A549 (cell line): ENCODE data around the gene FOXP1. TPM values are rescaled to one million over a fixed set of nuclear protein-coding genes. Genes with fewer than 3 reads are reported as not detected.

Experiments used
- ATAC-seq, 2 experiments: fragments of 200-7000 bp in 1 of 2; fragments of >200 bp in 1 of 2; cut with Nextera tagmentation in 1 of 2; cut with Tn5 transposase in 1 of 2; 3 replicates each; pipeline versions ENCODE4 v1.8.0 to v1.9.1; 2018 to 2020; ENCODE audit warnings: mild to moderate bottlenecking in 1 of 2, moderate library complexity in 1 of 2
- CTCF ChIA-PET: fragments of 300-600 bp; sonication (Branson Sonifier 250); formaldehyde crosslinking; extraction: SDS; loops from one replicate; lab custom pipeline; 2021; ENCODE audit warnings: antibody characterized with exemption, inconsistent platforms; lab: Yijun Ruan, JAX
- POLR2A ChIA-PET: fragments of 350-600 bp; formaldehyde crosslinking; extraction: SDS; loops from one replicate; lab custom pipeline; 2021; ENCODE audit warnings: antibody characterized with exemption, inconsistent platforms; lab: Yijun Ruan, JAX
- DNase-seq, 2 experiments: peaks; one replicate each; pipeline versions ENCODE4 v3.0.0 to v3.0.0-alpha.2; 2011 to 2016; ENCODE audit warnings: low read depth in 1 of 2, low spot score in 1 of 2
- FAIRE-seq: peaks from 2 replicates; lab custom pipeline; 2011; peaks lifted over from hg19 to GRCh38; lab: Jason Lieb, UNC
- H3K27ac ChIP-seq, 2 experiments: fragments of >200 bp; sonication (Bioruptor Twin); formaldehyde crosslinking; 3 replicates each; pipeline ENCODE4 v1.5.1; 2016 to 2017
- H3K4me1 ChIP-seq: fragments of >200 bp; sonication (Bioruptor Twin); formaldehyde crosslinking; 3 replicates; pipeline ENCODE4 v1.6.1; 2016
- H3K4me2 ChIP-seq: fragments of >200 bp; sonication (Bioruptor Twin); formaldehyde crosslinking; 3 replicates; pipeline ENCODE4 v1.6.1; 2016
- H3K4me3 ChIP-seq: fragments of >200 bp; sonication (Bioruptor Twin); formaldehyde crosslinking; 3 replicates; pipeline ENCODE4 v1.5.1; 2016
- H3K9me3 ChIP-seq: fragments of >200 bp; sonication (Bioruptor Twin); formaldehyde crosslinking; 3 replicates; pipeline ENCODE4 v1.6.1; 2016
- CHD4 ChIP-seq: fragments of 200-600 bp; sonication (generic); IDR thresholded peaks from 2 replicates; pipeline ENCODE4 v1.6.1; 2016; ENCODE audit warnings: antibody characterized with exemption, mild to moderate bottlenecking, borderline replicate concordance
- EHF ChIP-seq: fragments of 250-450 bp; sonication (Bioruptor Pico); IDR thresholded peaks from 2 replicates; pipeline ENCODE4 v1.5.0; 2020; ENCODE audit warnings: mild to moderate bottlenecking
- EHMT2 ChIP-seq: fragments of 200-600 bp; sonication (generic); IDR thresholded peaks from 2 replicates; pipeline ENCODE4 v1.6.1; 2016; ENCODE audit warnings: antibody characterized with exemption, low read depth, mild to moderate bottlenecking, moderate library complexity
- FOSB ChIP-seq: fragments of 250-450 bp; sonication (Bioruptor Pico); IDR thresholded peaks from 2 replicates; pipeline ENCODE4 v1.5.0; 2020; ENCODE audit warnings: mild to moderate bottlenecking, moderate library complexity
- GATA3 ChIP-seq: IDR thresholded peaks from 2 replicates; pipeline ENCODE4 v1.6.1; 2012; ENCODE audit warnings: borderline replicate concordance
- HDAC2 ChIP-seq: fragments of 200-600 bp; sonication (generic); IDR thresholded peaks from 2 replicates; pipeline ENCODE4 v1.6.1; 2016
- JUN ChIP-seq, 2 experiments: fragments of >200 bp; sonication (Bioruptor Twin); formaldehyde crosslinking; IDR thresholded peaks; 2 replicates in 1 of 2; 3 replicates in 1 of 2; pipeline ENCODE4 v1.6.1; 2016 to 2017
- JUNB ChIP-seq: fragments of >200 bp; sonication (Bioruptor Twin); formaldehyde crosslinking; IDR thresholded peaks from 2 replicates; pipeline ENCODE4 v1.6.1; 2016
- KDM1A ChIP-seq: fragments of 200-600 bp; sonication (generic); IDR thresholded peaks from 2 replicates; pipeline ENCODE4 v1.6.1; 2016; ENCODE audit warnings: low read depth, mild to moderate bottlenecking
- MAFK ChIP-seq: fragments of 450-650 bp; IDR thresholded peaks from 2 replicates; pipeline ENCODE4 v1.6.1; 2014; ENCODE audit not compliant: partially characterized antibody
- NFE2L2 ChIP-seq: fragments of 150-350 bp; conservative IDR thresholded peaks from 2 replicates; pipeline ENCODE4 v1.6.1; 2014; ENCODE audit warnings: low read length
- PBX3 ChIP-seq: IDR thresholded peaks from 2 replicates; pipeline ENCODE4 v1.6.1; 2012
- PHF8 ChIP-seq: fragments of 200-600 bp; sonication (generic); IDR thresholded peaks from 2 replicates; pipeline ENCODE4 v1.6.1; 2016; ENCODE audit warnings: low read depth, mild to moderate bottlenecking, antibody characterized with exemption, moderate library complexity, borderline replicate concordance
- POLR2A ChIP-seq: IDR thresholded peaks from 2 replicates; pipeline ENCODE4 v1.6.1; 2012; ENCODE audit warnings: mild to moderate bottlenecking, low read length
- POLR2AphosphoS2 ChIP-seq: conservative IDR thresholded peaks from 2 replicates; pipeline ENCODE4 v1.6.1; 2012; ENCODE audit warnings: low read length, improper control_type of control experiment, inconsistent platforms
- RFX5 ChIP-seq: fragments of 450-650 bp; IDR thresholded peaks from 2 replicates; pipeline ENCODE4 v1.7.1; 2014; ENCODE audit warnings: antibody characterized with exemption, mild to moderate bottlenecking, moderate library complexity
- RNF2 ChIP-seq: fragments of 200-600 bp; sonication (generic); IDR thresholded peaks from 2 replicates; pipeline ENCODE4 v1.6.1; 2016; ENCODE audit warnings: low read depth, mild to moderate bottlenecking, antibody characterized with exemption, moderate library complexity, borderline replicate concordance
- SMC3 ChIP-seq: fragments of >200 bp; sonication (Bioruptor Twin); formaldehyde crosslinking; IDR thresholded peaks from 3 replicates; pipeline ENCODE4 v1.6.1; 2018; ENCODE audit warnings: inconsistent platforms
- TFCP2L1 ChIP-seq: fragments of 250-450 bp; sonication (Bioruptor Pico); IDR thresholded peaks from 2 replicates; pipeline ENCODE4 v1.5.0; 2021; ENCODE audit warnings: mild to moderate bottlenecking
- TP53 ChIP-seq: fragments of 250-450 bp; sonication (Bioruptor Pico); IDR thresholded peaks from 2 replicates; pipeline ENCODE4 v1.5.0; 2021; ENCODE audit warnings: mild to moderate bottlenecking, moderate library complexity
- ZC3H11A ChIP-seq: fragments of 450-650 bp; IDR thresholded peaks from 2 replicates; pipeline ENCODE4 v1.6.1; 2014; ENCODE audit warnings: antibody characterized with exemption, mild to moderate bottlenecking
- WGBS: methylation state at CpG from one replicate; pipeline ENCODE4 v1.1.6; 2017; ENCODE audit errors: missing lambda C conversion rate; 5-methylcytosine and 5-hydroxymethylcytosine counted together
- polyA plus RNA-seq, 4 experiments: library from polyadenylated mRNA; depleted of rRNA in 3 of 4; stranded (reverse); fragments of >200 nt; fragmentation: RNase III in 1 of 4; extraction: RNeasy Plus Mini Kit Qiagen cat#74134 plus additional on column Dnase treatment in 1 of 4; gene quantifications; 2 replicates in 3 of 4; 3 replicates in 1 of 4; pipeline ENCODE4 v1.2.3, GENCODE V29; 2011 to 2017
- TF ChIP-seq, protein P1 (sequence below): fragments of >200 bp; sonication (Bioruptor Twin); formaldehyde crosslinking; IDR thresholded peaks from 2 replicates; pipeline ENCODE4 v1.6.1; 2016
- TF ChIP-seq, protein P2 (sequence below): fragments of 450-650 bp; IDR thresholded peaks from 2 replicates; pipeline ENCODE4 v1.6.1; 2014; ENCODE audit warnings: antibody characterized with exemption

Gene FOXP1
- polyA plus RNA-seq, 2 of the 4 experiments (the other 2 are of a cell fraction): 12.8 to 13.9 TPM

- no peak for DNase-seq
- FAIRE-seq: no peak
- Histone ChIP-seq H3K4me3 (no peak overlapping the region), H3K27ac (peak overlapping the region in 1 of 2 experiments; percentile 15; a peak in 1 of 6 replicates), H3K4me1 (peaks cover 10% of the 10 kb centered on the region), H3K4me2 (no peak overlapping the region), H3K9me3 (no peaks in the 10 kb centered on the region)
- ChIA-PET CTCF (interaction anchor here (1.2 to 1.3 kb wide), 3 partner anchors 12 to 132 kb away, joined by 3 read pairs; no protein-coding TSS in a partner anchor), POLR2A (no interaction called here)
- no peak for ATAC-seq
- TF ChIP-seq, protein P1, sequence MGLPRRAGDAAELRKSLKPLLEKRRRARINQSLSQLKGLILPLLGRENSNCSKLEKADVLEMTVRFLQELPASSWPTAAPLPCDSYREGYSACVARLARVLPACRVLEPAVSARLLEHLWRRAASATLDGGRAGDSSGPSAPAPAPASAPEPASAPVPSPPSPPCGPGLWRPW: no peak
- no peak for TF ChIP-seq TP53 (CRISPR knock-in tag)
- TF ChIP-seq JUNB: no peak
- TF ChIP-seq SMC3: no peak
- no peak for TF ChIP-seq RNF2
- TF ChIP-seq RFX5: no peak
- TF ChIP-seq MAFK: no peak
- TF ChIP-seq, protein P2, sequence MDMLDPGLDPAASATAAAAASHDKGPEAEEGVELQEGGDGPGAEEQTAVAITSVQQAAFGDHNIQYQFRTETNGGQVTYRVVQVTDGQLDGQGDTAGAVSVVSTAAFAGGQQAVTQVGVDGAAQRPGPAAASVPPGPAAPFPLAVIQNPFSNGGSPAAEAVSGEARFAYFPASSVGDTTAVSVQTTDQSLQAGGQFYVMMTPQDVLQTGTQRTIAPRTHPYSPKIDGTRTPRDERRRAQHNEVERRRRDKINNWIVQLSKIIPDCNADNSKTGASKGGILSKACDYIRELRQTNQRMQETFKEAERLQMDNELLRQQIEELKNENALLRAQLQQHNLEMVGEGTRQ: no peak
- no peak for TF ChIP-seq POLR2AphosphoS2
- no peak for TF ChIP-seq ZC3H11A
- WGBS: 86% methylated on average over 5 of the region's 5 CpGs
Observed at GRCh38 chr3:71268462-71268999, 315.0 kb downstream of the FOXP1 start.

GRCh38 chr3:71266875-71267274 is 316.7 kb downstream of the FOXP1 start:
- DNase-seq: no peak
- ChIA-PET CTCF (interaction anchor here (1.4 kb wide), 1 partner anchor 19 kb away, joined by 3 read pairs; no protein-coding TSS in a partner anchor), POLR2A (no interaction called here)
- 10% methylated on average over 1 of the region's 1 CpG for WGBS
- no peak overlapping the region for H3K4me2 ChIP-seq
- no peak overlapping the region for H3K4me3 ChIP-seq
- TF ChIP-seq ZC3H11A (no peak), RFX5 (no peak), CHD4 (no peak), EHF (CRISPR knock-in tag) (no peak), PBX3 (no peak), EHMT2 (no peak), PHF8 (no peak), FOSB (no peak), POLR2A (no peak), JUN (IDR thresholded peaks at IDR 0.05) (no peak), TP53 (CRISPR knock-in tag) (no peak), NFE2L2 (no peak), KDM1A (no peak), GATA3 (no peak)
- no peaks in the 10 kb centered on the region for H3K9me3 ChIP-seq
- peaks cover 18% of the 10 kb centered on the region for H3K4me1 ChIP-seq
- H3K27ac ChIP-seq: no peak overlapping the region
- no peak for FAIRE-seq
- ATAC-seq: no peak

DNA sequence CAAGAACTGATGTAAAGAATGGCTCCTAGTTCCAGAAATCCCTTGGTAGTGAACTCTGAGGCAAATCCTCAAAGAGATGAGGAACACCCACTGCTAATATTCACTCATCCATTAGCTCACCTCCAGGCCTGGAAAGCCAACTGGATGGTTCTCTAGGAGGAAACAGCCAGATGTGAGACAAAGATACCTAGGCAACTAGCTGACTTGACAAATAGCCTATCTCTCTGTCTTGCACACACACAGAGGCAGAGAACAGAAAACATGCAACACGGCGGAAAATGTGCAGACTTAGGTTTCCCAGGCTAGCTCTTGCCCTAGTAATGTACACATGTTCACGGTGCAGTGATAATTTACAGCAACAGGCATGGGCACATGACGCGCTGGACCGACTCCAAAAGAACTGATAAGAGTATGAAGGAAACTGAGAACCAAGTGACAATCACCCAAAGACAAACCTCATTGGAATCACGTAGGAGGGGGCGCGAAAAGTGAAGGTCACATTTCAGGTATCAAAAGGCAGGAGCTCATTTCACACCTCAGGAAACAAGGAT is 318.1 kb downstream of the FOXP1 start:
- 93% methylated on average over 9 of the region's 9 CpGs for WGBS
- no peaks in the 10 kb centered on the region for H3K9me3 ChIP-seq
- no peak for DNase-seq
- ChIA-PET POLR2A (no interaction called here), CTCF (interaction anchor here (1.0 to 1.4 kb wide), 3 partner anchors 17 to 24 kb away, joined by 3 to 4 read pairs (median 3); no protein-coding TSS in a partner anchor)
- no peak for FAIRE-seq
- H3K27ac ChIP-seq: peak overlapping the region in 1 of 2 experiments; percentile 55; a peak in 2 of 6 replicates
- peaks cover 27% of the 10 kb centered on the region for H3K4me1 ChIP-seq
- H3K4me3 ChIP-seq: no peak overlapping the region
- no peak overlapping the region for H3K4me2 ChIP-seq
- TF ChIP-seq TFCP2L1 (CRISPR knock-in tag) (no peak), HDAC2 (no peak), MAFK (peak; percentile 30)
- TF ChIP-seq, all 56 proteins: peak for 1
- ATAC-seq: no peak; a peak in 1 of 6 replicates
